Upper lobe of left lung (tissue), 6 donors: Measurements from ENCODE around the gene METTL26. TPM values are rescaled to one million over a fixed set of nuclear protein-coding genes. Genes with fewer than 3 reads are reported as not detected.

Source experiments
- ATAC-seq, 2 donors: fragments of 200-7000 bp; cut with Tn5 transposase; one replicate each; pipeline ENCODE4 v1.9.1; 2022; ENCODE audit warnings: mild to moderate bottlenecking in 2 of 2, moderate library complexity in 2 of 2; ENCODE audit not compliant: low FRiP score in 2 of 2
- DNase-seq, 2 donors: peaks; one replicate each; pipeline ENCODE4 v3.0.0-alpha.2; 2019 to 2020
- H3K27ac ChIP-seq, 4 donors: fragments of 200-600 bp; sonication (generic); one replicate each; pipeline ENCODE4 v1.5.1; 2016 to 2019
- H3K27me3 ChIP-seq, 4 donors: fragments of 200-600 bp; sonication (generic); one replicate each; pipeline ENCODE4 v1.5.1; 2017 to 2019
- H3K36me3 ChIP-seq, 4 donors: fragments of 200-600 bp; sonication (generic); one replicate each; pipeline ENCODE4 v1.5.1; 2016 to 2019
- H3K4me1 ChIP-seq, 4 donors: fragments of 200-600 bp; sonication (generic); one replicate each; pipeline ENCODE4 v1.5.1; 2018 to 2019
- H3K4me3 ChIP-seq, 4 donors: fragments of 200-600 bp; sonication (generic); one replicate each; pipeline ENCODE4 v1.5.1; 2017 to 2019; ENCODE audit warnings: mild to moderate bottlenecking in 2 of 4, moderate library complexity in 1 of 4
- H3K9me3 ChIP-seq, 4 donors: fragments of 200-600 bp; sonication (generic); one replicate each; pipeline ENCODE4 v1.5.1; 2018 to 2019
- EP300 ChIP-seq, 4 donors: sonication (generic); formaldehyde crosslinking; IDR thresholded peaks; one replicate each; pipeline ENCODE4 v1.5.1; 2017; ENCODE audit warnings: antibody characterized with exemption in 4 of 4, control low read depth in 2 of 4
- POLR2A ChIP-seq, 4 donors: fragments of 450-650 bp; IDR thresholded peaks; one replicate each; pipeline ENCODE4 v1.5.1; 2016 to 2017; ENCODE audit warnings: antibody characterized with exemption in 4 of 4, mild to moderate bottlenecking in 2 of 4
- POLR2AphosphoS5 ChIP-seq, 2 donors: sonication (generic); formaldehyde crosslinking; IDR thresholded peaks; one replicate each; pipeline ENCODE4 v1.5.1; 2017; ENCODE audit warnings: antibody characterized with exemption in 2 of 2
- WGBS, 2 donors: methylation state at CpG; one replicate each; pipeline ENCODE4 v1.1.5; 2017 to 2018; 5-methylcytosine and 5-hydroxymethylcytosine counted together
- total RNA-seq, 6 donors: library from RNA; depleted of rRNA in 4 of 6; stranded (reverse); fragments of >200 nt in 4 of 6; gene quantifications; one replicate each; pipeline versions ENCODE4 v1.1.0 to v1.2.1, GENCODE V29; 2016 to 2021
- TF ChIP-seq, protein P1 (sequence below), 6 experiments: fragments of 450-650 bp in 4 of 6; fragments of 200-600 bp in 2 of 6; sonication (generic) in 2 of 6; IDR thresholded peaks; one replicate each; pipeline ENCODE4 v1.5.1; 2016 to 2019; ENCODE audit warnings: antibody characterized with exemption in 6 of 6
- donor health status: DM: no; HTN: no; CAD: no; lungs with moderate emphysema.
- donor health status: DM: no; HTN: yes; CAD: no; lungs with severe emphysema.

Gene METTL26
- total RNA-seq, 6 donors from 2014 or later, result 69.5 to 210 (median 111) TPM

DNA sequence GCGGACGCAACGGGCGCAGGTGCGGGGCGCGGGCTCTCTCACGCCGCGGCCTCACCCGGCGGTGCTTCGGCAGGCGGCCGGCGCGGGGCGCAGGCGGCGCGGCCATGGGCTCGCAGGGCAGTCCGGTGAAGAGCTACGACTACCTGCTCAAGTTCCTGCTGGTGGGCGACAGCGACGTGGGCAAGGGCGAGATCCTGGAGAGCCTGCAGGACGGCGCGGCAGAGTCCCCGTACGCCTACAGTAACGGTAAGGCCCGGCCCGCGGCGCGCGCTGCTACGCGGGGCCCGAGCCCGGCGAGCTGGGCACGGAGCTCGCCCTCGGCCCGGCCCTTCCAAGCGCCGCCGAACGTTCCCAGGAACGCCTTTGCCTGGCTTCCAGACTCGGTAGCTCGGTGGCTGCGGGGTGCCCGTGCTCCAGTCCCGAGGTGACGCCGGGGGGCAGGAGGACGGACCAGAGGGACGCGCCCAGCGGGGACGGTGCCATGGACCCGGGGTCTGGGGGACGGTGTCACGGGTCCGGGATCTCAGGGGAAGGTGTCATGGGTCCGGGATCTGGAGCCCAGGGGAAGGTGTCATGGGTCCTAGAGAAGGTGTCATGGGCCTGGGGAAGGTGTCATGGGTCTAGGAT, 45.8 kb downstream of the METTL26 start:
- Histone ChIP-seq H3K9me3 (no peaks in the 10 kb centered on the region), H3K27me3 (no peaks in the 10 kb centered on the region), H3K4me1 (peaks cover 47 to 72% (median 67%) of the 10 kb centered on the region in 4 donors), H3K27ac (peak overlapping the region; percentile 86 to 92 (median 90)), H3K36me3 (peaks cover 0 to 3% (median 0%) of the 10 kb centered on the region in 4 donors), H3K4me3 (peak overlapping the region; percentile 69 to 96 (median 84))
- 0% methylated on average over 5 to 25 of the region's 71 CpGs for WGBS, 2 donors
- no peak for ATAC-seq
- no peak for DNase-seq
- TF ChIP-seq POLR2A (IDR thresholded peaks at IDR 0.05) (peak in 2 of 4 donors; percentile 48 to 57), POLR2AphosphoS5 (IDR thresholded peaks at IDR 0.05) (no peak)
- TF ChIP-seq, protein P1, sequence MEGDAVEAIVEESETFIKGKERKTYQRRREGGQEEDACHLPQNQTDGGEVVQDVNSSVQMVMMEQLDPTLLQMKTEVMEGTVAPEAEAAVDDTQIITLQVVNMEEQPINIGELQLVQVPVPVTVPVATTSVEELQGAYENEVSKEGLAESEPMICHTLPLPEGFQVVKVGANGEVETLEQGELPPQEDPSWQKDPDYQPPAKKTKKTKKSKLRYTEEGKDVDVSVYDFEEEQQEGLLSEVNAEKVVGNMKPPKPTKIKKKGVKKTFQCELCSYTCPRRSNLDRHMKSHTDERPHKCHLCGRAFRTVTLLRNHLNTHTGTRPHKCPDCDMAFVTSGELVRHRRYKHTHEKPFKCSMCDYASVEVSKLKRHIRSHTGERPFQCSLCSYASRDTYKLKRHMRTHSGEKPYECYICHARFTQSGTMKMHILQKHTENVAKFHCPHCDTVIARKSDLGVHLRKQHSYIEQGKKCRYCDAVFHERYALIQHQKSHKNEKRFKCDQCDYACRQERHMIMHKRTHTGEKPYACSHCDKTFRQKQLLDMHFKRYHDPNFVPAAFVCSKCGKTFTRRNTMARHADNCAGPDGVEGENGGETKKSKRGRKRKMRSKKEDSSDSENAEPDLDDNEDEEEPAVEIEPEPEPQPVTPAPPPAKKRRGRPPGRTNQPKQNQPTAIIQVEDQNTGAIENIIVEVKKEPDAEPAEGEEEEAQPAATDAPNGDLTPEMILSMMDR (IDR thresholded peaks at IDR 0.05), result peak in 2 of 6 experiments; percentile 20 to 25

DNA sequence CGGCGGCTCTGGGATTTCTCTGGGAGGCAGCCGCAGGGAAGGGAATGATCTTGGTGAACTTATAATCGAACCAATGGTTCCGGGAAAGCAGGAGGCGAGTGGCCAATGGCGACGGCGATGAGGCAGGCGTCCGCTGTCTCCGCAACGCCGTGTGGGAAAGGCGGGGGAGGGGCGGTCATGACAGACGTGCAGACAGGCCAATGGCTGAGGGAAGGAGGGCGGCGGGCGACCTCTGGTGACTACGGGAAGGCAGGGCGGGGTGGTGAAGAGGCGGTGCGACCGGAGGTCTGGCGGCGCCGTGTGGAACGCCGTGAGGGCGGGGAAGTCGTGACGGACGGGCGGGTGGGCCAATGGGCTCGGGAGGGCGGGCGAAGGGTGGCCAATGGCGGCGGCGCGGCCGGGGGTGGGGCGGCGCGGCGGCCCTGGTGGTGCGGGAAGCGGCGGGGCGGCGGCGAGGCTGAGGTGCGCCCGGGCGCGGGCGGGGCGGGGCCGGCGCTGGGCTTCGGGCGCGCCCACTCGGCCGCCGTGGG, 46.4 kb downstream of the METTL26 start, which contains the start of gene RAB40C:
Gene RAB40C (plus strand): TSS at position 409 of the 530 bp plus-strand sequence. CDS start 226 bp downstream, outside the sequence.
- ATAC-seq, result peak; percentile 95 to 96
- DNase-seq, result peak; percentile 98
- Histone ChIP-seq H3K36me3 (peaks cover 0 to 3% (median 0%) of the 10 kb centered on the region in 4 donors), H3K4me3 (peak within 1 kb of the TSS; percentile 72 to 96 (median 84)), H3K4me1 (peaks cover 47 to 67% (median 61%) of the 10 kb centered on the region in 4 donors), H3K9me3 (no peaks in the 10 kb centered on the region), H3K27ac (peak within 1 kb of the TSS; percentile 95 to 98 (median 96)), H3K27me3 (no peaks in the 10 kb centered on the region)
- 0 to 1% methylated on average over 3 to 33 of the region's 67 CpGs for WGBS, 2 donors
- TF ChIP-seq, protein P1 (IDR thresholded peaks at IDR 0.05), result peak in 1 of 6 experiments; percentile 5
- no peak for TF ChIP-seq POLR2A (IDR thresholded peaks at IDR 0.05)
- TF ChIP-seq EP300 (IDR thresholded peaks at IDR 0.05), result peak in 1 of 4 donors; percentile 27
- TF ChIP-seq POLR2AphosphoS5 (IDR thresholded peaks at IDR 0.05), result peak; percentile 28 to 43

DNA sequence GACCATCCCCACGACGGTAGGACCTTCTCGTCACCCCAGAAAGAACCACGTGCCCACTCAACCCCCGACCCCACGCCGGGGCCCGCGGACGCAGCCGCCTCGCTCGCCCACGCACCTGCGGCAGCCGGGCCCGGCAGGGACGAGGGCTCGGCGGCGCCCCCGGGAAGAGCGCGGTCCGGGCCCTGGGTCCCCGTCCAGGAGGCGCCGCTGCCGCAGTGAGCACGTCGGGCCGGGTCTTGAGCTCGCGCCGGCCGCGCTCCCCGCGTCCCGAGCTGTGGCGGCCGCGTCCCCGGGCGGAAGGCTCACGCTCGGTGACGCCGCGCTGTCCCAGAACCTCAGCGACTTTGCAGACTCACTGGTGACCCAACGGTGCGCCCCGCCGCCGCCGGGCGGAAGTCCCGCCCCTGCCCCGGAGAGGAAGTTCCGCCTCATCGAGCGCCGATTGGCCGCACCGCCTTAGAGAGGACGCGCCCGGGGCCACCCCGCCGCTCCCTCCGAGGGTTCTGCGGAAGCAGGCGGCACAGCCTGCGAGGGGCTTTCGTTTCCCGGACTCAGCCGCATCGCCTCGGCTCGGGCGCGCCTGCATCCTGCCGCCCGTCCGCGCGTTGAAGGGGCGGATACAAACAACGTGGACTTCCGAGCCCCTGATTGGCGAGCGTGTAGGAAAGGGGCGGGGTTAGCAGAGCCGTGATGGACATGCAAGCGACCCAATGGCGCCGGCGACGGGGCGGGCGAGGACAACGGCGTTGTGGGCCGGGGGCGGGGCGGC, 47.0 kb downstream of the METTL26 start:
- H3K4me1 ChIP-seq, result peaks cover 43 to 61% (median 56%) of the 10 kb centered on the region in 4 donors
- no peaks in the 10 kb centered on the region for H3K27me3 ChIP-seq
- peak overlapping the region; percentile 46 to 96 (median 82) for H3K4me3 ChIP-seq
- H3K9me3 ChIP-seq, result no peaks in the 10 kb centered on the region
- peak; percentile 93 to 95 for ATAC-seq
- H3K27ac ChIP-seq, result peak overlapping the region; percentile 95 to 98 (median 96)
- peak; percentile 96 to 100 for DNase-seq
- no peaks in the 10 kb centered on the region for H3K36me3 ChIP-seq
- TF ChIP-seq, protein P1 (IDR thresholded peaks at IDR 0.05), result peak in 3 of 6 experiments; percentile 22 to 30 (median 24)
- TF ChIP-seq POLR2AphosphoS5 (IDR thresholded peaks at IDR 0.05), result peak; percentile 85 to 90
- peak in 1 of 4 donors; percentile 18 for TF ChIP-seq EP300 (IDR thresholded peaks at IDR 0.05)
- peak in 3 of 4 donors; percentile 89 to 97 (median 96) for TF ChIP-seq POLR2A (IDR thresholded peaks at IDR 0.05)
- WGBS, 2 donors, result 0 to 3% methylated on average over 13 to 66 of the region's 107 CpGs

DNA sequence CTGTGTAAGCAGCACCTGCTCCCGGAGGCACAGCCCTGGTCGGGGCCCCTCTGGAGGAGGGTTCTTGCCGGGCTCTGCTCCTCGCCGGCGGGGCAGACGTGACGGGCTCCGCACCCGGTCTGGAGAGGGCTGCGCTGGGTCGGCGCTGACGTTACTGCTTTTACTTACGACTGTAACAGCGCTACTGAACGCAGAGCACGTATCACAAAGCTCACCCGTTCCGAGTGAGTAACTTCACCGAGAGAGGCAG, 47.5 kb downstream of the METTL26 start:
- Histone ChIP-seq H3K27ac (peak overlapping the region; percentile 95 to 98 (median 96)), H3K27me3 (no peaks in the 10 kb centered on the region), H3K36me3 (no peaks in the 10 kb centered on the region), H3K4me3 (peak overlapping the region; percentile 46 to 96 (median 82)), H3K4me1 (peaks cover 38 to 56% (median 51%) of the 10 kb centered on the region in 4 donors), H3K9me3 (no peaks in the 10 kb centered on the region)
- ATAC-seq, result peak in 1 of 2 donors; percentile 0
- no peak for TF ChIP-seq POLR2AphosphoS5 (IDR thresholded peaks at IDR 0.05)
- TF ChIP-seq, protein P1 (IDR thresholded peaks at IDR 0.05), result no peak
- TF ChIP-seq POLR2A (IDR thresholded peaks at IDR 0.05), result no peak
- TF ChIP-seq EP300 (IDR thresholded peaks at IDR 0.05), result no peak
- 1% methylated on average over 10 of the region's 21 CpGs; no CpG with 5 or more reads in 1 of the 2 donors for WGBS, 2 donors
- peak in 1 of 2 donors; percentile 47 for DNase-seq
